Ovary (tissue), 9 donors: ENCODE measurements around the gene NIPAL4. TPM values are rescaled to one million over a fixed set of nuclear protein-coding genes. Genes with fewer than 3 reads are reported as not detected.

ENCODE experiments used
- DNase-seq, 5 donors: peaks; one replicate each; pipeline ENCODE4 v3.0.0-alpha.2; 2019 to 2020
- H3K27ac ChIP-seq, 2 donors: fragments of 200-600 bp; one replicate each; pipeline versions ENCODE4 v1.5.1 to v1.8.0; 2019 to 2022
- H3K27me3 ChIP-seq: fragments of 200-600 bp; one replicate; pipeline ENCODE4 v1.8.0; 2022
- H3K36me3 ChIP-seq: fragments of 200-600 bp; sonication (generic); one replicate; pipeline ENCODE4 v1.5.1; 2019
- H3K4me1 ChIP-seq: one replicate; pipeline ENCODE4 v1.8.1; 2013; ENCODE audit warnings: mild to moderate bottlenecking, moderate library complexity; ENCODE audit not compliant: insufficient read depth
- H3K4me3 ChIP-seq: fragments of 200-600 bp; sonication (generic); one replicate; pipeline ENCODE4 v1.5.1; 2017
- H3K9me3 ChIP-seq, 2 donors: fragments of 200-600 bp in 1 of 2; sonication (generic) in 1 of 2; one replicate each; pipeline versions ENCODE4 v1.5.1 to v1.8.1; 2013 to 2019; ENCODE audit warnings: mild to moderate bottlenecking in 1 of 2, moderate library complexity in 1 of 2
- EP300 ChIP-seq: sonication (generic); formaldehyde crosslinking; IDR thresholded peaks from one replicate; pipeline ENCODE4 v1.6.1; 2017; ENCODE audit warnings: antibody characterized with exemption
- POLR2A ChIP-seq: fragments of 450-650 bp; IDR thresholded peaks from one replicate; pipeline ENCODE4 v1.6.1; 2017; ENCODE audit warnings: antibody characterized with exemption, mild to moderate bottlenecking, moderate library complexity
- WGBS, 3 donors: extraction: QIAGEN DNeasy Blood & Tissue Kit in 1 of 3; methylation state at CpG; one replicate each; pipeline versions ENCODE4 v1.1.5 to v1.1.7; 2013 to 2017; 5-methylcytosine and 5-hydroxymethylcytosine counted together
- intact Hi-C, 4 donors: fragments of 100-400 bp; cut with DNase I; formaldehyde crosslinking; loops; one replicate each; pipeline versions ENCODE4 v1.11.0 to v1.15.1; 2022 to 2023
- polyA plus RNA-seq, 2 donors: library from polyadenylated mRNA; stranded (reverse); fragments of 200-250 nt in 1 of 2; fragments of 350-450 nt in 1 of 2; fragmentation: Illumina TruSeq in 1 of 2; extraction: RNeasy Lipid Tissue Mini Kit (QIAGEN cat#74804) in 1 of 2; gene quantifications; one replicate each; pipeline ENCODE4 v1.2.3, GENCODE V29; 2013 to 2014
- total RNA-seq, 7 donors: library from RNA; depleted of rRNA in 2 of 7; stranded (reverse); fragments of >200 nt in 2 of 7; fragmentation: NEBNext Ultra II Directional in 3 of 7; extraction: Animal tissue kit (Norgen Biotek cat#: 25700) in 3 of 7; gene quantifications; one replicate each; pipeline versions ENCODE4 v1.1.0 to v1.2.4, GENCODE V29; 2016 to 2023
- TF ChIP-seq, protein P1 (sequence below), 3 donors: fragments of 450-650 bp in 2 of 3; fragments of 200-600 bp in 1 of 3; IDR thresholded peaks; one replicate each; pipeline versions ENCODE4 v1.5.1 to v1.8.0; 2016 to 2022; ENCODE audit warnings: antibody characterized with exemption in 3 of 3, mild to moderate bottlenecking in 1 of 3
- donor health status: DM: no; HTN: no; CAD: no; lungs with moderate emphysema.
- donor health status: DM: no; HTN: no; CAD: no.
- donor health status: Bipolar disorder and iron deficiency.
- donor health status: DM: yes; HTN: yes; CAD: no.
- donor health status: DM: no; HTN: no; CAD: no.
- donor health status: DM: yes; HTN: yes; CAD: no.

The NIPAL4 gene
- total and polyA plus RNA-seq, 9 donors: 0.80 TPM; not detected in 8

- Histone ChIP-seq H3K4me1 (no peaks in the 10 kb centered on the region), H3K36me3 (no peaks in the 10 kb centered on the region)
Measured at GRCh38 chr5:157476702-157477408, 16.8 kb downstream of the NIPAL4 start.

DNA sequence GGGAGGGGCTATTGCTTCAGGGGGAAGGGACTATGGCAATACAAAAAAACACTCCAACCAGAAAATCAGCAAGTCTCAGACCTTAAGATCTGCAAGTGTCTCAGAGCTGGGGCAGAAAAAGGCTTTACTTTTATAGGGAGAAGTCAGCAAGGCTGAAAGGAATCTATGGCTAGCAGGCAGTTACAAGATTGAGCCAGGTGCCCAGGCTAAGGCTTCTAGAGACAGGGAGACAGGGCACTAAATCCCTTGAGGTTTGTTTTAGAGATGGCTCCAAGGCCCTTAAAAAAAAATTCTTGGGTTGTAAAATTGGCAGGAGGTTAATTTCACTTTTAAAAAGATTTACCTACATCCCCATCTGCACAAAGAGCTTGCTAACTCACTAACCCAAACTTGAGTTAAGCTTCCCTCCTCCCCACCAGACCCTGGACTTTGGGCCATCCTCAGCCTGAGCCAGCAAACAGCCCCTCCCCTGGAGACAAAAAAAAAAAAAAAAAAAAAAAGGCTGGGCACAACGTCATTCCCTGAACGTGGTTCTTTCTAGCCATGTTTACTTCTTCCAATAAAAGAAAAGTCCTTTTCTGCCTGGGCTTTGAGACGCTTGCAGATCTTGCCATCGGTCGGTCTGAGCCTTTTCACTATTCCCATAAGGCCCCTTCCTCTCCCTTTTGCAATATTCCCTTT, 17.9 kb downstream of the NIPAL4 start:
- Histone ChIP-seq H3K27ac (no peak overlapping the region), H3K4me1 (no peaks in the 10 kb centered on the region), H3K36me3 (no peaks in the 10 kb centered on the region), H3K27me3 (no peaks in the 10 kb centered on the region), H3K4me3 (no peak overlapping the region), H3K9me3 (no peaks in the 10 kb centered on the region)
- WGBS, 3 donors: 47 to 52% (median 48%) methylated on average over 5 of the region's 5 CpGs
- intact Hi-C loops: loop anchor here in 1 of 4 donors (10.0 kb wide), 1 partner anchor 103 kb away; no protein-coding TSS in a partner anchor
- no peak for DNase-seq
- TF ChIP-seq EP300: no peak
- no peak for TF ChIP-seq POLR2A
- TF ChIP-seq, protein P1, sequence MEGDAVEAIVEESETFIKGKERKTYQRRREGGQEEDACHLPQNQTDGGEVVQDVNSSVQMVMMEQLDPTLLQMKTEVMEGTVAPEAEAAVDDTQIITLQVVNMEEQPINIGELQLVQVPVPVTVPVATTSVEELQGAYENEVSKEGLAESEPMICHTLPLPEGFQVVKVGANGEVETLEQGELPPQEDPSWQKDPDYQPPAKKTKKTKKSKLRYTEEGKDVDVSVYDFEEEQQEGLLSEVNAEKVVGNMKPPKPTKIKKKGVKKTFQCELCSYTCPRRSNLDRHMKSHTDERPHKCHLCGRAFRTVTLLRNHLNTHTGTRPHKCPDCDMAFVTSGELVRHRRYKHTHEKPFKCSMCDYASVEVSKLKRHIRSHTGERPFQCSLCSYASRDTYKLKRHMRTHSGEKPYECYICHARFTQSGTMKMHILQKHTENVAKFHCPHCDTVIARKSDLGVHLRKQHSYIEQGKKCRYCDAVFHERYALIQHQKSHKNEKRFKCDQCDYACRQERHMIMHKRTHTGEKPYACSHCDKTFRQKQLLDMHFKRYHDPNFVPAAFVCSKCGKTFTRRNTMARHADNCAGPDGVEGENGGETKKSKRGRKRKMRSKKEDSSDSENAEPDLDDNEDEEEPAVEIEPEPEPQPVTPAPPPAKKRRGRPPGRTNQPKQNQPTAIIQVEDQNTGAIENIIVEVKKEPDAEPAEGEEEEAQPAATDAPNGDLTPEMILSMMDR (IDR thresholded peaks at IDR 0.05): no peak

More at GRCh38 chr5:157476702-157477408, 16.8 kb downstream of the NIPAL4 start:
- Histone ChIP-seq H3K27me3 (no peaks in the 10 kb centered on the region), H3K4me3 (no peak overlapping the region), H3K9me3 (no peaks in the 10 kb centered on the region), H3K27ac (no peak overlapping the region)
- 70 to 72% (median 70%) methylated on average over 7 of the region's 7 CpGs for WGBS, 3 donors
- TF ChIP-seq EP300: no peak
- TF ChIP-seq, protein P1 (IDR thresholded peaks at IDR 0.05): peak in 1 of 3 donors; percentile 14
- intact Hi-C loops: loop anchor here in 1 of 4 donors (10.0 kb wide), 1 partner anchor 102 kb away; no protein-coding TSS in a partner anchor
- DNase-seq: no peak

DNA sequence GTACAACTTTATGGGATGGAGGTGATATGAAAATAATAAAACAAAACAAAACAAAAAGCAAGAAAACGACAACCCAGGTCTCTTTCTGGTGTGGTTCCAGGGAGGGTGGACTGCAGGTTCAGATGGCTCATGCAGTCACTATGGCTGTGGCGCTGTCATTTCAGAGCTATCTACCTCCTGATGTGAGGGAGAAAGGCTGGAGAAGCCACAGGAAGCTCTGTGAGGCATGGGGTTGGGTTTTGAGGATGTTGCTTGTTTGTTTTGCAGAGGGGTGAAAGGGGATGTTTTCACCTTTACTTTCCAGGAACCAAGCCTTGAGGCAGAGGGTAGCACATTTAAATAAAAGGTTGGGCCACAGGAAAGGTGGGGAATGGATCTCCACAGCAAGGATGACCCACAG, 18.7 kb downstream of the NIPAL4 start:
- TF ChIP-seq, protein P1 (IDR thresholded peaks at IDR 0.05): no peak
- no peak for TF ChIP-seq POLR2A
- TF ChIP-seq EP300: no peak
- no peak for DNase-seq
- 68 to 81% (median 76%) methylated on average over 2 of the region's 2 CpGs for WGBS, 3 donors
- H3K4me1 ChIP-seq: no peaks in the 10 kb centered on the region
- no peak overlapping the region for H3K27ac ChIP-seq
- intact Hi-C loops: loop anchor here in 1 of 4 donors (10.0 kb wide), 1 partner anchor 104 kb away; no protein-coding TSS in a partner anchor
- no peaks in the 10 kb centered on the region for H3K9me3 ChIP-seq
- no peaks in the 10 kb centered on the region for H3K27me3 ChIP-seq
- no peaks in the 10 kb centered on the region for H3K36me3 ChIP-seq
- H3K4me3 ChIP-seq: no peak overlapping the region

GRCh38 chr5:157479166-157479565, 19.2 kb downstream of the NIPAL4 start:
- no peak overlapping the region for H3K27ac ChIP-seq
- H3K4me3 ChIP-seq: no peak overlapping the region
- H3K9me3 ChIP-seq: no peaks in the 10 kb centered on the region
- H3K27me3 ChIP-seq: no peaks in the 10 kb centered on the region
- no peaks in the 10 kb centered on the region for H3K4me1 ChIP-seq
- no peak for DNase-seq
- H3K36me3 ChIP-seq: no peaks in the 10 kb centered on the region
- 93 to 94% (median 93%) methylated on average over 4 of the region's 4 CpGs for WGBS, 3 donors
- TF ChIP-seq POLR2A (no peak), EP300 (no peak)
- TF ChIP-seq, protein P1 (IDR thresholded peaks at IDR 0.05): no peak
- intact Hi-C loops: loop anchor here in 1 of 4 donors (10.0 kb wide), 1 partner anchor 104 kb away; no protein-coding TSS in a partner anchor
